Left ventricle myocardium inferior (tissue), 1 donor: Measurements from ENCODE around the gene CDHR3. TPM values are rescaled to one million over a fixed set of nuclear protein-coding genes. Genes with fewer than 3 reads are reported as not detected.

Experiments used
- DNase-seq: peaks from one replicate; pipeline ENCODE4 v3.0.0-alpha.2; 2020
- H3K27ac ChIP-seq: fragments of 200-600 bp; replicated peaks from 2 replicates; pipeline ENCODE4 v1.8.0; 2021
- H3K27me3 ChIP-seq: fragments of 200-600 bp; 2 replicates; pipeline ENCODE4 v1.8.0; 2021; ENCODE audit warnings: low read depth
- H3K36me3 ChIP-seq: fragments of 200-600 bp; 2 replicates; pipeline ENCODE4 v1.8.0; 2021
- H3K4me1 ChIP-seq: fragments of 200-600 bp; 2 replicates; pipeline ENCODE4 v1.8.0; 2021
- H3K4me3 ChIP-seq: fragments of 200-600 bp; 2 replicates; pipeline ENCODE4 v1.8.0; 2021; ENCODE audit warnings: mild to moderate bottlenecking, moderate library complexity
- H3K9me3 ChIP-seq: fragments of 200-600 bp; replicated peaks from 2 replicates; pipeline ENCODE4 v1.8.0; 2021
- CTCF ChIP-seq: fragments of 200-600 bp; IDR thresholded peaks from 2 replicates; pipeline ENCODE4 v1.8.0; 2021; ENCODE audit warnings: antibody characterized with exemption, mild to moderate bottlenecking, borderline replicate concordance
- intact Hi-C: fragments of 100-400 bp; cut with micrococcal nuclease; formaldehyde crosslinking; loops from one replicate; pipeline ENCODE4 v1.11.0; 2022
- total RNA-seq: library from RNA; stranded (reverse); fragmentation: NEBNext Ultra II Directional; extraction: Animal tissue kit (Norgen Biotek cat#: 25700); gene quantifications from one replicate; pipeline ENCODE4 v1.2.1, GENCODE V29; 2021
- donor health status: DM: no; HTN: yes; CAD: no; lungs with severe emphysema.

Gene CDHR3
- total RNA-seq, 1 donor from 2014 or later, result 11.4 TPM

- no peak for TF ChIP-seq CTCF
- Histone ChIP-seq H3K9me3 (no peaks in the 10 kb centered on the region), H3K4me1 (peaks cover 16% of the 10 kb centered on the region), H3K27me3 (peaks cover 23% of the 10 kb centered on the region), H3K27ac (no peak overlapping the region), H3K36me3 (no peaks in the 10 kb centered on the region), H3K4me3 (no peak overlapping the region)
- no peak for DNase-seq
- intact Hi-C loops, result no loop called here
These were observed 8.8 kb downstream of the CDHR3 start for GRCh38 chr7:105971845-105972244.

GRCh38 chr7:105972276-105972675 lies 9.2 kb downstream of the CDHR3 start:
- no peak for DNase-seq
- TF ChIP-seq CTCF, result no peak
- Histone ChIP-seq H3K27ac (no peak overlapping the region), H3K27me3 (peaks cover 23% of the 10 kb centered on the region), H3K9me3 (no peaks in the 10 kb centered on the region), H3K4me3 (no peak overlapping the region), H3K4me1 (peaks cover 17% of the 10 kb centered on the region), H3K36me3 (no peaks in the 10 kb centered on the region)
- intact Hi-C loops, result no loop called here

GRCh38 chr7:105974471-105974870 lies 11.4 kb downstream of the CDHR3 start:
- Histone ChIP-seq H3K27me3 (peaks cover 23% of the 10 kb centered on the region), H3K36me3 (no peaks in the 10 kb centered on the region), H3K4me1 (peaks cover 36% of the 10 kb centered on the region), H3K9me3 (no peaks in the 10 kb centered on the region), H3K27ac (no peak overlapping the region), H3K4me3 (no peak overlapping the region)
- DNase-seq, result no peak
- intact Hi-C loops, result no loop called here
- no peak for TF ChIP-seq CTCF

GRCh38 chr7:105975770-105976417 lies 12.8 kb downstream of the CDHR3 start:
- Histone ChIP-seq H3K4me1 (peaks cover 39% of the 10 kb centered on the region), H3K9me3 (no peaks in the 10 kb centered on the region), H3K36me3 (no peaks in the 10 kb centered on the region), H3K27ac (no peak overlapping the region), H3K4me3 (no peak overlapping the region), H3K27me3 (peaks cover 26% of the 10 kb centered on the region)
- intact Hi-C loops, result no loop called here
- no peak for DNase-seq
- no peak for TF ChIP-seq CTCF

- Histone ChIP-seq H3K27ac (no peak overlapping the region), H3K4me3 (no peak overlapping the region), H3K27me3 (peaks cover 26% of the 10 kb centered on the region), H3K4me1 (peaks cover 39% of the 10 kb centered on the region), H3K9me3 (no peaks in the 10 kb centered on the region), H3K36me3 (no peaks in the 10 kb centered on the region)
- DNase-seq, result no peak
- no peak for TF ChIP-seq CTCF
- intact Hi-C loops, result no loop called here
These were observed 13.8 kb downstream of the CDHR3 start for GRCh38 chr7:105976868-105977267.
